Neuronal stem cell (in vitro differentiated cells): ENCODE data around the gene SMG9.
A peak's percentile ranks its signal among the peaks of the same experiment; 100 is the strongest.

Source experiments
- DNase-seq: peaks from one replicate; pipeline ENCODE4 v3.0.0-alpha.2; 2013; ENCODE audit warnings: low spot score
- H2AFZ ChIP-seq: one replicate; pipeline ENCODE4 v1.6.1; 2013; ENCODE audit warnings: mild to moderate bottlenecking, low read length, inconsistent platforms
- H2AK5ac ChIP-seq: 2 replicates; pipeline ENCODE4 v1.6.1; 2013; ENCODE audit warnings: low read depth, mild to moderate bottlenecking, inconsistent platforms, low read length, moderate library complexity, mixed read lengths
- H2BK120ac ChIP-seq: 2 replicates; pipeline ENCODE4 v1.6.1; 2013; ENCODE audit warnings: low read depth, mild to moderate bottlenecking, inconsistent platforms, low read length, moderate library complexity, mixed read lengths
- H2BK12ac ChIP-seq: one replicate; pipeline ENCODE4 v1.6.1; 2013; ENCODE audit warnings: low read length, inconsistent platforms
- H2BK15ac ChIP-seq: 2 replicates; pipeline ENCODE4 v1.6.1; 2013; ENCODE audit warnings: mild to moderate bottlenecking, low read length, inconsistent platforms, mixed read lengths
- H2BK5ac ChIP-seq: one replicate; pipeline ENCODE4 v1.6.1; 2013; ENCODE audit warnings: inconsistent platforms, mild to moderate bottlenecking, low read length, moderate library complexity
- H3K14ac ChIP-seq: one replicate; pipeline ENCODE4 v1.6.1; 2013; ENCODE audit warnings: low read length, inconsistent platforms
- H3K18ac ChIP-seq: 2 replicates; pipeline ENCODE4 v1.6.1; 2013; ENCODE audit warnings: low read length, inconsistent platforms
- H3K23ac ChIP-seq: 2 replicates; pipeline ENCODE4 v1.6.1; 2013; ENCODE audit warnings: low read depth, mild to moderate bottlenecking, mixed read lengths, low read length, inconsistent platforms; ENCODE audit not compliant: poor library complexity
- H3K27ac ChIP-seq: replicated peaks from 3 replicates; pipeline ENCODE4 v1.5.1; 2013; ENCODE audit warnings: low read length, inconsistent platforms
- H3K27me3 ChIP-seq, 3 experiments: 2 replicates each; pipeline ENCODE4 v1.6.1; 2013; ENCODE audit warnings: low read length in 3 of 3, mild to moderate bottlenecking in 2 of 3, inconsistent platforms in 1 of 3, low read depth in 1 of 3, mixed read lengths in 1 of 3, moderate library complexity in 1 of 3; ENCODE audit not compliant: control insufficient read depth in 3 of 3, insufficient read depth in 3 of 3
- H3K36me3 ChIP-seq, 2 donors: replicated peaks in 1 of 2; 2 replicates each; pipeline ENCODE4 v1.6.1; 2013; ENCODE audit warnings: low read length in 2 of 2; ENCODE audit not compliant: control insufficient read depth in 2 of 2, insufficient read depth in 2 of 2
- H3K4ac ChIP-seq: 2 replicates; pipeline ENCODE4 v1.6.1; 2013; ENCODE audit warnings: inconsistent platforms, mild to moderate bottlenecking, low read length, moderate library complexity
- H3K4me1 ChIP-seq, 2 donors: 1 replicate in 1 of 2; 2 replicates in 1 of 2; pipeline ENCODE4 v1.6.1; 2013; ENCODE audit warnings: low read length in 2 of 2, low read depth in 1 of 2; ENCODE audit not compliant: control insufficient read depth in 2 of 2, insufficient read depth in 1 of 2
- H3K4me2 ChIP-seq: one replicate; pipeline ENCODE4 v1.6.1; 2013; ENCODE audit warnings: mild to moderate bottlenecking, low read length, inconsistent platforms; ENCODE audit not compliant: insufficient read depth, poor library complexity, severe bottlenecking
- H3K4me3 ChIP-seq, 2 donors: 2 replicates each; pipeline ENCODE4 v1.5.1; 2013; ENCODE audit warnings: low read length in 2 of 2, mild to moderate bottlenecking in 2 of 2, inconsistent platforms in 1 of 2, moderate library complexity in 1 of 2
- H3K79me1 ChIP-seq: one replicate; pipeline ENCODE4 v1.6.1; 2013; ENCODE audit warnings: low read depth, mild to moderate bottlenecking, inconsistent platforms, low read length, moderate library complexity
- H3K9ac ChIP-seq: one replicate; pipeline ENCODE4 v1.6.1; 2013; ENCODE audit warnings: mild to moderate bottlenecking, low read depth, low read length, inconsistent platforms; ENCODE audit not compliant: poor library complexity
- H3K9me3 ChIP-seq, 2 donors: replicated peaks in 1 of 2; 2 replicates each; pipeline versions ENCODE3 to v1.6.1; 2013; ENCODE audit warnings: low read length in 2 of 2, mild to moderate bottlenecking in 2 of 2, inconsistent platforms in 1 of 2, low read depth in 1 of 2, mixed read lengths in 1 of 2, moderate library complexity in 1 of 2; ENCODE audit not compliant: control insufficient read depth in 2 of 2, insufficient read depth in 1 of 2
- H4K8ac ChIP-seq: one replicate; pipeline ENCODE4 v1.6.1; 2013; ENCODE audit warnings: low read depth, mild to moderate bottlenecking, inconsistent platforms, low read length, moderate library complexity
- H4K91ac ChIP-seq: one replicate; pipeline ENCODE4 v1.6.1; 2013; ENCODE audit warnings: low read length, low read depth, mild to moderate bottlenecking, inconsistent platforms; ENCODE audit not compliant: poor library complexity
- whole genome bisulfite sequencing, 2 donors: extraction: QIAGEN DNeasy Blood & Tissue Kit; methylation state at CpG; one replicate each; pipeline ENCODE4 v1.1.7; 2013; ENCODE audit warnings: missing lambda C conversion rate in 2 of 2, mixed read lengths in 1 of 2; ENCODE audit not compliant: insufficient read length in 2 of 2, insufficient replicate concordance in 1 of 2; ENCODE audit errors: extremely low coverage in 2 of 2; 5-methylcytosine and 5-hydroxymethylcytosine counted together

Gene SMG9

GRCh38 chr19:43713208-43713607 lies 41.6 kb downstream of the SMG9 start:
- no CpG with 5 or more reads among the region's 3 CpGs for WGBS, 2 donors

DNA sequence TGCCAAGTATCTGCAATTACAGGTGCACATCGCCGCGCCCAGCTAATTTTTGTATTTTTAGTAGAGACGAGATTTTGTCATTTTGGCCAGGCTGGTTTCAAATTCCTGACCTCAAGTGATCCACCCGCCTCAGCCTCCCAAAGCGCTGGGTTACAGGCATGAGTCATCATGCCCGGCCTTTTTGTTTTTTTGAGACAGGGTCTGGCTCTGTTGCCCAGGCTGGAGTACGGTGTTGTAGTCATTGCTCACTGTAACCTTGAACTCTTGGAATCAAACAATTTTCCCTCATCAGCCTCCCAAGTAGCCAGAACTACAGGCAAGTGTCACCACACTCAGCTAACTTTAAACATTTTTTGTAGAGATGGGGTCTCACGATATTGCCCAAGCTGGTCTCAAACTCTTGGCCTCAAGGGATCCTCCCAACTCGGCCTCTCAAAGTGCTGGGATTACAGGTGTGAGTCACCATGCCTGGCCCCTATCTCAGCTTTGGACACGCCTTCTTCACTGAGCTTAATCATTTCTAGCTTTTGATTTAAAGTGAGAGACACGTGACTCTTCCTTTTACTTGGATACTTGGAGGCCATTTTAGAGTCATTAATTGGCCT lies 42.9 kb downstream of the SMG9 start:
- Histone ChIP-seq H3K9me3 (no peaks in the 10 kb centered on the region), H3K4ac (no peak overlapping the region), H2BK5ac (no peak overlapping the region), H3K27me3 (no peaks in the 10 kb centered on the region), H3K4me3 (no peak overlapping the region), H3K14ac (no peak overlapping the region), H3K18ac (no peak overlapping the region), H3K9ac (no peak overlapping the region), H3K27ac (no peak overlapping the region), H3K23ac (no peak overlapping the region), H2BK120ac (no peak overlapping the region), H3K4me1 (peaks cover 0 to 2% of the 10 kb centered on the region in 2 donors), H2AK5ac (no peak overlapping the region), H2AFZ (no peak overlapping the region), H3K36me3 (no peaks in the 10 kb centered on the region), H2BK15ac (no peak overlapping the region), H2BK12ac (no peak overlapping the region), H4K8ac (no peak overlapping the region), H4K91ac (no peak overlapping the region), H3K79me1 (no peaks in the 10 kb centered on the region), H3K4me2 (no peak overlapping the region)
- WGBS, 2 donors: no CpG with 5 or more reads among the region's 12 CpGs
- no peak for DNase-seq

More at GRCh38 chr19:43713208-43713607, 41.6 kb downstream of the SMG9 start:
- Histone ChIP-seq H2BK120ac (peak overlapping the region; percentile 55), H2BK5ac (no peak overlapping the region), H2AK5ac (peak overlapping the region; percentile 42), H3K4me1 (peaks cover 0 to 2% of the 10 kb centered on the region in 2 donors), H3K23ac (no peak overlapping the region), H3K14ac (no peak overlapping the region), H2BK12ac (no peak overlapping the region), H4K91ac (no peak overlapping the region), H3K18ac (no peak overlapping the region), H3K4me3 (no peak overlapping the region), H3K36me3 (no peaks in the 10 kb centered on the region), H2BK15ac (no peak overlapping the region), H3K4ac (no peak overlapping the region), H3K27ac (no peak overlapping the region), H3K9me3 (no peaks in the 10 kb centered on the region), H2AFZ (no peak overlapping the region), H3K9ac (no peak overlapping the region), H3K79me1 (no peaks in the 10 kb centered on the region), H4K8ac (no peak overlapping the region), H3K27me3 (no peaks in the 10 kb centered on the region), H3K4me2 (no peak overlapping the region)
- DNase-seq: no peak

GRCh38 chr19:43708716-43709115 lies 46.0 kb downstream of the SMG9 start:
- no CpG with 5 or more reads among the region's 2 CpGs for WGBS, 2 donors

GRCh38 chr19:43707158-43707712 lies 47.5 kb downstream of the SMG9 start:
- Histone ChIP-seq H3K4me2 (no peak overlapping the region), H3K9ac (no peak overlapping the region), H3K27ac (no peak overlapping the region), H4K91ac (no peak overlapping the region), H2AK5ac (no peak overlapping the region), H3K4me1 (no peaks in the 10 kb centered on the region), H2BK120ac (no peak overlapping the region), H3K14ac (no peak overlapping the region), H4K8ac (no peak overlapping the region), H2BK15ac (no peak overlapping the region), H3K18ac (peak overlapping the region; percentile 42), H3K9me3 (no peaks in the 10 kb centered on the region), H3K79me1 (no peaks in the 10 kb centered on the region), H3K36me3 (no peaks in the 10 kb centered on the region), H3K4me3 (no peak overlapping the region), H2BK12ac (no peak overlapping the region), H2AFZ (no peak overlapping the region), H3K4ac (no peak overlapping the region), H2BK5ac (no peak overlapping the region), H3K27me3 (peaks cover 0 to 3% (median 0%) of the 10 kb centered on the region in 3 experiments), H3K23ac (no peak overlapping the region)
- no peak for DNase-seq
- WGBS, 2 donors: no CpG with 5 or more reads among the region's 13 CpGs

More at GRCh38 chr19:43708716-43709115, 46.0 kb downstream of the SMG9 start:
- H3K4me1 ChIP-seq: no peaks in the 10 kb centered on the region
- H3K9ac ChIP-seq: no peak overlapping the region
- no peak overlapping the region for H4K91ac ChIP-seq
- H2AK5ac ChIP-seq: no peak overlapping the region
- H3K27me3 ChIP-seq: no peaks in the 10 kb centered on the region
- H2BK5ac ChIP-seq: no peak overlapping the region
- no peak overlapping the region for H2AFZ ChIP-seq
- no peak overlapping the region for H3K4me2 ChIP-seq
- H3K23ac ChIP-seq: no peak overlapping the region
- H2BK12ac ChIP-seq: no peak overlapping the region
- no peak overlapping the region for H2BK15ac ChIP-seq
- no peak overlapping the region for H3K4ac ChIP-seq
- no peak overlapping the region for H2BK120ac ChIP-seq
- H3K14ac ChIP-seq: no peak overlapping the region
- no peak overlapping the region for H3K4me3 ChIP-seq
- H3K79me1 ChIP-seq: no peaks in the 10 kb centered on the region
- H3K9me3 ChIP-seq: no peaks in the 10 kb centered on the region
- no peak overlapping the region for H3K27ac ChIP-seq
- no peaks in the 10 kb centered on the region for H3K36me3 ChIP-seq
- H3K18ac ChIP-seq: no peak overlapping the region
- no peak overlapping the region for H4K8ac ChIP-seq
- no peak for DNase-seq
